ENCODE measurements around the gene PMEPA1. TPM values are rescaled to one million over a fixed set of nuclear protein-coding genes. Genes with fewer than 3 reads are reported as not detected.

The PMEPA1 gene
- total RNA-seq, 2 experiments from 2014 or later = 0.76 to 1.3 TPM

GRCh38 chr20:57727863-57728262 is 18.0 kb upstream of the PMEPA1 start:
- ChIA-PET POLR2A (no interaction called here), CTCF (no interaction called here)
- no peaks in the 10 kb centered on the region for H3K36me3 Mint-ChIP-seq (ENCODE audit: low read depth)
- peaks cover 13% of the 10 kb centered on the region for H3K27me3 Mint-ChIP-seq
- no peaks in the 10 kb centered on the region for H3K4me1 Mint-ChIP-seq
- H3K4me3 Mint-ChIP-seq = no peak overlapping the region
- H3K27ac Mint-ChIP-seq = no peak overlapping the region
- no peaks in the 10 kb centered on the region for H3K9me3 Mint-ChIP-seq
- no peak for DNase-seq

GRCh38 chr20:57725636-57726035 is 15.8 kb upstream of the PMEPA1 start:
- Mint-ChIP-seq H3K36me3 (ENCODE audit: low read depth) (no peaks in the 10 kb centered on the region), H3K4me3 (no peak overlapping the region), H3K27me3 (peaks cover 8% of the 10 kb centered on the region), H3K4me1 (no peaks in the 10 kb centered on the region), H3K27ac (no peak overlapping the region), H3K9me3 (no peaks in the 10 kb centered on the region)
- ChIA-PET CTCF (no interaction called here), POLR2A (no interaction called here)
- DNase-seq = no peak

GRCh38 chr20:57724610-57725405 is 15.0 kb upstream of the PMEPA1 start:
- Mint-ChIP-seq H3K4me3 (no peak overlapping the region), H3K9me3 (no peaks in the 10 kb centered on the region), H3K36me3 (ENCODE audit: low read depth) (no peaks in the 10 kb centered on the region), H3K27ac (no peak overlapping the region), H3K27me3 (peaks cover 10% of the 10 kb centered on the region), H3K4me1 (no peaks in the 10 kb centered on the region)
- POLR2A ChIA-PET = no interaction called here
- DNase-seq = no peak
- CTCF ChIA-PET = no interaction called here

- no peak overlapping the region for H3K4me3 Mint-ChIP-seq
- H3K4me1 Mint-ChIP-seq = no peaks in the 10 kb centered on the region
- ChIA-PET POLR2A (no interaction called here), CTCF (no interaction called here)
- H3K9me3 Mint-ChIP-seq = no peaks in the 10 kb centered on the region
- DNase-seq = no peak
- H3K27ac Mint-ChIP-seq = no peak overlapping the region
- no peaks in the 10 kb centered on the region for H3K36me3 Mint-ChIP-seq (ENCODE audit: low read depth)
- H3K27me3 Mint-ChIP-seq = peaks cover 12% of the 10 kb centered on the region
Measured at GRCh38 chr20:57723816-57724215, 14.0 kb upstream of the PMEPA1 start.

GRCh38 chr20:57719951-57720350 is 10.1 kb upstream of the PMEPA1 start:
- H3K9me3 Mint-ChIP-seq = no peaks in the 10 kb centered on the region
- no peak overlapping the region for H3K27ac Mint-ChIP-seq
- no peak overlapping the region for H3K4me3 Mint-ChIP-seq
- H3K27me3 Mint-ChIP-seq = peaks cover 15% of the 10 kb centered on the region
- ChIA-PET CTCF (no interaction called here), POLR2A (interaction anchor here (1.0 kb wide), 1 partner anchor 13 kb away, joined by 3 read pairs; no protein-coding TSS in a partner anchor)
- no peak for DNase-seq
- no peaks in the 10 kb centered on the region for H3K36me3 Mint-ChIP-seq (ENCODE audit: low read depth)
- peaks cover 2% of the 10 kb centered on the region for H3K4me1 Mint-ChIP-seq

- no peaks in the 10 kb centered on the region for H3K36me3 Mint-ChIP-seq (ENCODE audit: low read depth)
- peak; percentile 86 for DNase-seq
- POLR2A ChIA-PET = interaction anchor here (1.5 kb wide), 1 partner anchor 99 kb away, joined by 3 read pairs; the partner anchor contains the start of gene ZBP1
- no peak overlapping the region for H3K27ac Mint-ChIP-seq
- H3K9me3 Mint-ChIP-seq = no peaks in the 10 kb centered on the region
- H3K27me3 Mint-ChIP-seq = peaks cover 15% of the 10 kb centered on the region
- H3K4me3 Mint-ChIP-seq = no peak overlapping the region
- H3K4me1 Mint-ChIP-seq = peaks cover 2% of the 10 kb centered on the region
- CTCF ChIA-PET = no interaction called here
Measured at GRCh38 chr20:57718490-57719009, 8.7 kb upstream of the PMEPA1 start.

- POLR2A ChIA-PET = interaction anchor here (1.5 kb wide), 1 partner anchor 98 kb away, joined by 3 read pairs; the partner anchor contains the start of gene ZBP1
- H3K4me1 Mint-ChIP-seq = peaks cover 2% of the 10 kb centered on the region
- H3K4me3 Mint-ChIP-seq = no peak overlapping the region
- H3K9me3 Mint-ChIP-seq = no peaks in the 10 kb centered on the region
- H3K27me3 Mint-ChIP-seq = peaks cover 21% of the 10 kb centered on the region
- no peak overlapping the region for H3K27ac Mint-ChIP-seq
- CTCF ChIA-PET = no interaction called here
- no peaks in the 10 kb centered on the region for H3K36me3 Mint-ChIP-seq (ENCODE audit: low read depth)
- no peak for DNase-seq
Measured at GRCh38 chr20:57717797-57718196, 8.0 kb upstream of the PMEPA1 start.

GRCh38 chr20:57716901-57717300 is 7.1 kb upstream of the PMEPA1 start:
- no peaks in the 10 kb centered on the region for H3K9me3 Mint-ChIP-seq
- H3K4me3 Mint-ChIP-seq = no peak overlapping the region
- DNase-seq = no peak
- H3K4me1 Mint-ChIP-seq = peaks cover 2% of the 10 kb centered on the region
- H3K27me3 Mint-ChIP-seq = peaks cover 25% of the 10 kb centered on the region
- no peak overlapping the region for H3K27ac Mint-ChIP-seq
- no peaks in the 10 kb centered on the region for H3K36me3 Mint-ChIP-seq (ENCODE audit: low read depth)
- ChIA-PET POLR2A (no interaction called here), CTCF (no interaction called here)

GRCh38 chr20:57716202-57716601 is 6.4 kb upstream of the PMEPA1 start:
- ChIA-PET CTCF (no interaction called here), POLR2A (no interaction called here)
- no peak for DNase-seq
- H3K27ac Mint-ChIP-seq = no peak overlapping the region
- peaks cover 2% of the 10 kb centered on the region for H3K4me1 Mint-ChIP-seq
- H3K9me3 Mint-ChIP-seq = no peaks in the 10 kb centered on the region
- H3K36me3 Mint-ChIP-seq (ENCODE audit: low read depth) = no peaks in the 10 kb centered on the region
- H3K27me3 Mint-ChIP-seq = peaks cover 29% of the 10 kb centered on the region
- no peak overlapping the region for H3K4me3 Mint-ChIP-seq

GRCh38 chr20:57715268-57715904 is 5.6 kb upstream of the PMEPA1 start:
- Mint-ChIP-seq H3K27ac (no peak overlapping the region), H3K36me3 (ENCODE audit: low read depth) (no peaks in the 10 kb centered on the region), H3K27me3 (peaks cover 32% of the 10 kb centered on the region), H3K4me1 (peaks cover 5% of the 10 kb centered on the region), H3K9me3 (no peaks in the 10 kb centered on the region), H3K4me3 (no peak overlapping the region)
- ChIA-PET POLR2A (interaction anchor here (0.7 kb wide), 1 partner anchor 9 kb away, joined by 3 read pairs; no protein-coding TSS in a partner anchor), CTCF (no interaction called here)
- no peak for DNase-seq

- DNase-seq = no peak
- H3K27me3 Mint-ChIP-seq = peaks cover 31% of the 10 kb centered on the region
- H3K36me3 Mint-ChIP-seq (ENCODE audit: low read depth) = no peaks in the 10 kb centered on the region
- CTCF ChIA-PET = no interaction called here
- H3K27ac Mint-ChIP-seq = no peak overlapping the region
- H3K4me1 Mint-ChIP-seq = peaks cover 7% of the 10 kb centered on the region
- no peak overlapping the region for H3K4me3 Mint-ChIP-seq
- no peaks in the 10 kb centered on the region for H3K9me3 Mint-ChIP-seq
- POLR2A ChIA-PET = interaction anchor here (0.7 kb wide), 1 partner anchor 8 kb away, joined by 3 read pairs; no protein-coding TSS in a partner anchor
Measured at GRCh38 chr20:57714409-57715267, 4.8 kb upstream of the PMEPA1 start.

- no peaks in the 10 kb centered on the region for H3K36me3 Mint-ChIP-seq (ENCODE audit: low read depth)
- H3K27me3 Mint-ChIP-seq = peaks cover 30% of the 10 kb centered on the region
- peaks cover 7% of the 10 kb centered on the region for H3K4me1 Mint-ChIP-seq
- no peaks in the 10 kb centered on the region for H3K9me3 Mint-ChIP-seq
- H3K27ac Mint-ChIP-seq = no peak overlapping the region
- no peak overlapping the region for H3K4me3 Mint-ChIP-seq
- POLR2A ChIA-PET = no interaction called here
- DNase-seq = no peak
- CTCF ChIA-PET = no interaction called here
Measured at GRCh38 chr20:57713951-57714350, 4.1 kb upstream of the PMEPA1 start.

- Mint-ChIP-seq H3K4me1 (peaks cover 11% of the 10 kb centered on the region), H3K27me3 (peaks cover 33% of the 10 kb centered on the region), H3K36me3 (ENCODE audit: low read depth) (no peaks in the 10 kb centered on the region), H3K27ac (no peak overlapping the region), H3K9me3 (no peaks in the 10 kb centered on the region), H3K4me3 (no peak overlapping the region)
- DNase-seq = no peak
- ChIA-PET CTCF (no interaction called here), POLR2A (no interaction called here)
Measured at GRCh38 chr20:57713505-57713903, 3.7 kb upstream of the PMEPA1 start.

Measured in activated CD4-positive, alpha-beta memory T cell treated with anti-CD3 and anti-CD28 coated beads, Interleukin-2, amount 10 ng/mL, durations not matched to agents 7 days and 5 days (primary cell).